Neuronal stem cell (in vitro differentiated cells): ENCODE results near the gene TCEAL4.

Experiments
- DNase-seq: peaks from one replicate; pipeline ENCODE4 v3.0.0-alpha.2; 2013; ENCODE audit warnings: low spot score
- H2AFZ ChIP-seq: one replicate; pipeline ENCODE4 v1.6.1; 2013; ENCODE audit warnings: mild to moderate bottlenecking, low read length, inconsistent platforms
- H2AK5ac ChIP-seq: 2 replicates; pipeline ENCODE4 v1.6.1; 2013; ENCODE audit warnings: low read depth, mild to moderate bottlenecking, inconsistent platforms, low read length, moderate library complexity, mixed read lengths
- H2BK120ac ChIP-seq: 2 replicates; pipeline ENCODE4 v1.6.1; 2013; ENCODE audit warnings: low read depth, mild to moderate bottlenecking, inconsistent platforms, low read length, moderate library complexity, mixed read lengths
- H2BK12ac ChIP-seq: one replicate; pipeline ENCODE4 v1.6.1; 2013; ENCODE audit warnings: low read length, inconsistent platforms
- H2BK15ac ChIP-seq: 2 replicates; pipeline ENCODE4 v1.6.1; 2013; ENCODE audit warnings: mild to moderate bottlenecking, low read length, inconsistent platforms, mixed read lengths
- H2BK5ac ChIP-seq: one replicate; pipeline ENCODE4 v1.6.1; 2013; ENCODE audit warnings: inconsistent platforms, mild to moderate bottlenecking, low read length, moderate library complexity
- H3K14ac ChIP-seq: one replicate; pipeline ENCODE4 v1.6.1; 2013; ENCODE audit warnings: low read length, inconsistent platforms
- H3K18ac ChIP-seq: 2 replicates; pipeline ENCODE4 v1.6.1; 2013; ENCODE audit warnings: low read length, inconsistent platforms
- H3K23ac ChIP-seq: 2 replicates; pipeline ENCODE4 v1.6.1; 2013; ENCODE audit warnings: low read depth, mild to moderate bottlenecking, mixed read lengths, low read length, inconsistent platforms; ENCODE audit not compliant: poor library complexity
- H3K27ac ChIP-seq: replicated peaks from 3 replicates; pipeline ENCODE4 v1.5.1; 2013; ENCODE audit warnings: low read length, inconsistent platforms
- H3K27me3 ChIP-seq, 3 experiments: 2 replicates each; pipeline ENCODE4 v1.6.1; 2013; ENCODE audit warnings: low read length in 3 of 3, mild to moderate bottlenecking in 2 of 3, inconsistent platforms in 1 of 3, low read depth in 1 of 3, mixed read lengths in 1 of 3, moderate library complexity in 1 of 3; ENCODE audit not compliant: control insufficient read depth in 3 of 3, insufficient read depth in 3 of 3
- H3K36me3 ChIP-seq, 2 donors: replicated peaks in 1 of 2; 2 replicates each; pipeline ENCODE4 v1.6.1; 2013; ENCODE audit warnings: low read length in 2 of 2; ENCODE audit not compliant: control insufficient read depth in 2 of 2, insufficient read depth in 2 of 2
- H3K4ac ChIP-seq: 2 replicates; pipeline ENCODE4 v1.6.1; 2013; ENCODE audit warnings: inconsistent platforms, mild to moderate bottlenecking, low read length, moderate library complexity
- H3K4me1 ChIP-seq, 2 donors: 1 replicate in 1 of 2; 2 replicates in 1 of 2; pipeline ENCODE4 v1.6.1; 2013; ENCODE audit warnings: low read length in 2 of 2, low read depth in 1 of 2; ENCODE audit not compliant: control insufficient read depth in 2 of 2, insufficient read depth in 1 of 2
- H3K4me2 ChIP-seq: one replicate; pipeline ENCODE4 v1.6.1; 2013; ENCODE audit warnings: mild to moderate bottlenecking, low read length, inconsistent platforms; ENCODE audit not compliant: insufficient read depth, poor library complexity, severe bottlenecking
- H3K4me3 ChIP-seq, 2 donors: 2 replicates each; pipeline ENCODE4 v1.5.1; 2013; ENCODE audit warnings: low read length in 2 of 2, mild to moderate bottlenecking in 2 of 2, inconsistent platforms in 1 of 2, moderate library complexity in 1 of 2
- H3K79me1 ChIP-seq: one replicate; pipeline ENCODE4 v1.6.1; 2013; ENCODE audit warnings: low read depth, mild to moderate bottlenecking, inconsistent platforms, low read length, moderate library complexity
- H3K9ac ChIP-seq: one replicate; pipeline ENCODE4 v1.6.1; 2013; ENCODE audit warnings: mild to moderate bottlenecking, low read depth, low read length, inconsistent platforms; ENCODE audit not compliant: poor library complexity
- H3K9me3 ChIP-seq, 2 donors: replicated peaks in 1 of 2; 2 replicates each; pipeline versions ENCODE3 to v1.6.1; 2013; ENCODE audit warnings: low read length in 2 of 2, mild to moderate bottlenecking in 2 of 2, inconsistent platforms in 1 of 2, low read depth in 1 of 2, mixed read lengths in 1 of 2, moderate library complexity in 1 of 2; ENCODE audit not compliant: control insufficient read depth in 2 of 2, insufficient read depth in 1 of 2
- H4K8ac ChIP-seq: one replicate; pipeline ENCODE4 v1.6.1; 2013; ENCODE audit warnings: low read depth, mild to moderate bottlenecking, inconsistent platforms, low read length, moderate library complexity
- H4K91ac ChIP-seq: one replicate; pipeline ENCODE4 v1.6.1; 2013; ENCODE audit warnings: low read length, low read depth, mild to moderate bottlenecking, inconsistent platforms; ENCODE audit not compliant: poor library complexity
- WGBS, 2 donors: extraction: QIAGEN DNeasy Blood & Tissue Kit; methylation state at CpG; one replicate each; pipeline ENCODE4 v1.1.7; 2013; ENCODE audit warnings: missing lambda C conversion rate in 2 of 2, mixed read lengths in 1 of 2; ENCODE audit not compliant: insufficient read length in 2 of 2, insufficient replicate concordance in 1 of 2; ENCODE audit errors: extremely low coverage in 2 of 2; 5-methylcytosine and 5-hydroxymethylcytosine counted together

The TCEAL4 gene

GRCh38 chrX:103571121-103571520, 14.2 kb upstream of the TCEAL4 start:
- no peak overlapping the region for H3K14ac ChIP-seq
- H2BK15ac ChIP-seq: no peak overlapping the region
- H3K18ac ChIP-seq: no peak overlapping the region
- H2BK12ac ChIP-seq: no peak overlapping the region
- H4K8ac ChIP-seq: no peak overlapping the region
- no peak overlapping the region for H3K4me3 ChIP-seq
- H3K4me1 ChIP-seq: no peaks in the 10 kb centered on the region
- H3K9me3 ChIP-seq: no peaks in the 10 kb centered on the region
- no CpG with 5 or more reads among the region's 6 CpGs for WGBS, 2 donors
- H3K9ac ChIP-seq: no peak overlapping the region
- no peak overlapping the region for H2BK5ac ChIP-seq
- DNase-seq: no peak
- H2AFZ ChIP-seq: no peak overlapping the region
- H3K79me1 ChIP-seq: no peaks in the 10 kb centered on the region
- no peak overlapping the region for H2BK120ac ChIP-seq
- no peaks in the 10 kb centered on the region for H3K27me3 ChIP-seq
- no peak overlapping the region for H3K23ac ChIP-seq
- no peak overlapping the region for H3K4ac ChIP-seq
- H2AK5ac ChIP-seq: no peak overlapping the region
- no peak overlapping the region for H3K27ac ChIP-seq
- H4K91ac ChIP-seq: no peak overlapping the region
- H3K4me2 ChIP-seq: no peak overlapping the region
- no peaks in the 10 kb centered on the region for H3K36me3 ChIP-seq

- Histone ChIP-seq H3K18ac (no peak overlapping the region), H3K14ac (no peak overlapping the region), H3K36me3 (no peaks in the 10 kb centered on the region), H3K23ac (no peak overlapping the region), H3K27ac (no peak overlapping the region), H2AFZ (no peak overlapping the region), H3K27me3 (no peaks in the 10 kb centered on the region), H2BK12ac (no peak overlapping the region), H2AK5ac (no peak overlapping the region), H3K9ac (no peak overlapping the region), H4K8ac (no peak overlapping the region), H3K4ac (no peak overlapping the region), H2BK120ac (no peak overlapping the region), H2BK15ac (no peak overlapping the region), H3K4me2 (no peak overlapping the region), H4K91ac (no peak overlapping the region), H2BK5ac (no peak overlapping the region), H3K9me3 (no peaks in the 10 kb centered on the region), H3K4me3 (no peak overlapping the region), H3K4me1 (no peaks in the 10 kb centered on the region), H3K79me1 (no peaks in the 10 kb centered on the region)
- WGBS, 2 donors: no CpG with 5 or more reads among the region's 4 CpGs
- DNase-seq: no peak
These were observed 13.6 kb upstream of the TCEAL4 start for GRCh38 chrX:103571726-103572125.

DNA sequence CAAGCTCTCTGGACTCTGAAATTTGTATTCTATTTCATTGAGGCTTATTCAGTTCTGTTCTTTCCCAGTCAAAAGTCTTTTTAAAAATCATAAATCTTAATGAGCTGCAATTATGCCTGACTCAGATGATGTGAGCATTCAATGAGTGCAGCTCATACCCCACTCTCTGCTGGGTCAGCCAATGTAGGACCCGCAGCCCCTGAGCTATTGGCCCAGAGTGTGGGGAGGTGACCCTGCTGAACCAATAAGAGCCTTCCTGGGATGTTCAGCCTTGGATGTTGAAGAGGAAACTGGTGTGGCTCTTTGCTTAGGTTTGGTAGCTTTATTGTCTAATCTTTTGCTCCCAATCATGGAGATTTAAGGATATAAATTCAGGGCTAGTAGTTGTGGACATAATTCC, 12.1 kb upstream of the TCEAL4 start:
- no peak overlapping the region for H3K4me2 ChIP-seq
- no peak overlapping the region for H3K27ac ChIP-seq
- no peak overlapping the region for H4K91ac ChIP-seq
- H3K23ac ChIP-seq: no peak overlapping the region
- H3K79me1 ChIP-seq: no peaks in the 10 kb centered on the region
- no peak overlapping the region for H2BK15ac ChIP-seq
- no peaks in the 10 kb centered on the region for H3K9me3 ChIP-seq
- H3K4me1 ChIP-seq: no peaks in the 10 kb centered on the region
- H3K14ac ChIP-seq: no peak overlapping the region
- no peak overlapping the region for H3K4ac ChIP-seq
- H2AK5ac ChIP-seq: no peak overlapping the region
- no peak for DNase-seq
- H2AFZ ChIP-seq: no peak overlapping the region
- H2BK5ac ChIP-seq: no peak overlapping the region
- no peak overlapping the region for H2BK12ac ChIP-seq
- no peak overlapping the region for H3K9ac ChIP-seq
- no peak overlapping the region for H3K4me3 ChIP-seq
- H4K8ac ChIP-seq: no peak overlapping the region
- WGBS, 2 donors: no CpG with 5 or more reads among the region's 1 CpG
- H3K36me3 ChIP-seq: no peaks in the 10 kb centered on the region
- no peaks in the 10 kb centered on the region for H3K27me3 ChIP-seq
- H3K18ac ChIP-seq: no peak overlapping the region
- no peak overlapping the region for H2BK120ac ChIP-seq

- Histone ChIP-seq H3K4me2 (no peak overlapping the region), H3K14ac (no peak overlapping the region), H3K23ac (no peak overlapping the region), H2AFZ (peak overlapping the region; percentile 89), H2AK5ac (no peak overlapping the region), H3K4me1 (no peaks in the 10 kb centered on the region), H3K36me3 (peaks cover 0 to 25% of the 10 kb centered on the region in 2 donors), H3K9ac (no peak overlapping the region), H3K4ac (no peak overlapping the region), H2BK12ac (no peak overlapping the region), H3K4me3 (peak overlapping the region in 1 of 2 donors; percentile 56), H3K9me3 (no peaks in the 10 kb centered on the region), H4K8ac (no peak overlapping the region), H2BK15ac (no peak overlapping the region), H4K91ac (no peak overlapping the region), H3K79me1 (peaks cover 3% of the 10 kb centered on the region), H3K27me3 (no peaks in the 10 kb centered on the region), H3K27ac (no peak overlapping the region), H3K18ac (no peak overlapping the region), H2BK5ac (no peak overlapping the region), H2BK120ac (no peak overlapping the region)
- WGBS, 2 donors: no CpG with 5 or more reads among the region's 3 CpGs
- DNase-seq: no peak
These were observed 719 bp upstream of the TCEAL4 start for GRCh38 chrX:103584596-103584995.
